Measurements from ENCODE around the gene ARID3B. TPM values are rescaled to one million over a fixed set of nuclear protein-coding genes. Genes with fewer than 3 reads are reported as not detected.
"Not testable (repeated sequence)": the region's sequence is repeated elsewhere in the genome, so short reads cannot be mapped to it uniquely, and the experiment has no call there.

Gene ARID3B
- total and polyA plus RNA-seq, 7 donors, result 1.8 to 5.5 (median 3.0) TPM

DNA sequence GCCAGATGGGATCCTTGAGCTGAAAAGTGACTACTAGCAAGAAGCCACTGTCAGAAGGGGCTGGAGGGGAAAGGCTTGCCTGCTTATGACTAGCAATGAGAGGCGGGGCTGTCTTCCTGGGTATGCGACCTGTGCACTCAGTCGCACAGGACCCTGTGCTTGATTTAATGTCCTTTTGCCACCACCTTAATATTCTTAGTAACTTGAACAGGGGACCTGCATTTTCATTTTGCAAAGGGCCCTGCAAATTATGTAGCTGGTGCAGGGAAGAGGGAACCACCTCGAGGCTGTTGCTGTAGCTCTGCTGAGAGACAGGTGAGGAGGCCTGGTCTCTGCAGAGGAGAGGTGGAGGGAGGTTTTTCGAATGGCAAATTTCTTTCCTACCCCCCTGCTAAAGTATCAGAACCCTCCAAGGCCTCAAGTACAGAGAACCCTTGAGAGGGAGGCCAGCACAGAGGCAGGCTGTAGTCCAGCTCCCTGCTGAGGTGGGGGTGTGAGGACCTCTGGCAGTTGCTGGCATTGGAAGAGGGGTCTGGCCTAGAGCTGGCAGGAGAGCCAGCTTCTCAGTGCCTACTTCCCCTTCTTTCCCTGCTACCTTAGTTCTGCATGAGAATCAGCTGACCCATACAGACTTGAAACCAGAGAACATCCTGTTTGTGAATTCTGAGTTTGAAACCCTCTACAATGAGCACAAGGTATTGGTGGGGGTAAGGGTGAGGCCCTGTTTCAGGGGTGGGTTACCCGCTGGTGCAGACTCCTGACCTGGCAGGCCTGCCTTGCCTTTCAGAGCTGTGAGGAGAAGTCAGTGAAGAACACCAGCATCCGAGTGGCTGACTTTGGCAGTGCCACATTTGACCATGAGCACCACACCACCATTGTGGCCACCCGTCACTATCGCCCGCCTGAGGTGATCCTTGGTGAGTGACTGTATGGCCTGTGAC, 86.0 kb downstream of the ARID3B start:
- no peaks in the 10 kb centered on the region for H3K9me3 ChIP-seq
- intact Hi-C loops (cut with DNase I), result loop anchor here in 1 of 2 donors (5.0 kb wide), 1 partner anchor 250 kb away; no protein-coding TSS in a partner anchor
- WGBS, 3 donors, result 81 to 86% (median 85%) methylated on average over 10 of the region's 10 CpGs
- H3K27ac ChIP-seq, result no peak overlapping the region
- DNase-seq (no peak), ATAC-seq (no peak)
- peaks cover 21 to 99% of the 10 kb centered on the region in 2 donors for H3K36me3 ChIP-seq (ENCODE audit: insufficient read depth in 1 of 2, low read depth in 1 of 2)
- H3K4me1 ChIP-seq, result no peaks in the 10 kb centered on the region
- H3K27me3 ChIP-seq (ENCODE audit: insufficient read depth in 3 of 3, low read length in 2 of 3), result no peaks in the 10 kb centered on the region
- TF ChIP-seq, protein P1, sequence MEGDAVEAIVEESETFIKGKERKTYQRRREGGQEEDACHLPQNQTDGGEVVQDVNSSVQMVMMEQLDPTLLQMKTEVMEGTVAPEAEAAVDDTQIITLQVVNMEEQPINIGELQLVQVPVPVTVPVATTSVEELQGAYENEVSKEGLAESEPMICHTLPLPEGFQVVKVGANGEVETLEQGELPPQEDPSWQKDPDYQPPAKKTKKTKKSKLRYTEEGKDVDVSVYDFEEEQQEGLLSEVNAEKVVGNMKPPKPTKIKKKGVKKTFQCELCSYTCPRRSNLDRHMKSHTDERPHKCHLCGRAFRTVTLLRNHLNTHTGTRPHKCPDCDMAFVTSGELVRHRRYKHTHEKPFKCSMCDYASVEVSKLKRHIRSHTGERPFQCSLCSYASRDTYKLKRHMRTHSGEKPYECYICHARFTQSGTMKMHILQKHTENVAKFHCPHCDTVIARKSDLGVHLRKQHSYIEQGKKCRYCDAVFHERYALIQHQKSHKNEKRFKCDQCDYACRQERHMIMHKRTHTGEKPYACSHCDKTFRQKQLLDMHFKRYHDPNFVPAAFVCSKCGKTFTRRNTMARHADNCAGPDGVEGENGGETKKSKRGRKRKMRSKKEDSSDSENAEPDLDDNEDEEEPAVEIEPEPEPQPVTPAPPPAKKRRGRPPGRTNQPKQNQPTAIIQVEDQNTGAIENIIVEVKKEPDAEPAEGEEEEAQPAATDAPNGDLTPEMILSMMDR (IDR thresholded peaks at IDR 0.05), result no peak
- no peak overlapping the region for H3K4me3 ChIP-seq

DNA sequence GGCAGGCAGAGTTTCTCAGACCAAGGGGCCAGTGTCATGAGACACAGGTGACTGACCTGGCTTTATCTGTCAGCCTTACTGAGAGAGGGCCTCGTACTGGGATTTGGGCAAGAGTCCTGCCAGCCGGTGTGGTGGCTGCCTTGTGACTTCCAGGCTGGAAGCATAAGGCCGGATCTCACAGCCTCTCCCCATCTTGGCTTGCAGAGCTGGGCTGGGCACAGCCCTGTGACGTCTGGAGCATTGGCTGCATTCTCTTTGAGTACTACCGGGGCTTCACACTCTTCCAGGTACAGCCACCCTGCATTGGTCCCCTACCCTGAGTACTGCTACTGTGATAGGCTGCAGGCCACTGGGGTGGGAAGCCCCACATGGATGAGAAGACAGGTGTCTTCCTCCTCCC, 86.7 kb downstream of the ARID3B start:
- intact Hi-C loops (cut with DNase I), result loop anchor here in 1 of 2 donors (5.0 kb wide), 1 partner anchor 250 kb away; no protein-coding TSS in a partner anchor

DNA sequence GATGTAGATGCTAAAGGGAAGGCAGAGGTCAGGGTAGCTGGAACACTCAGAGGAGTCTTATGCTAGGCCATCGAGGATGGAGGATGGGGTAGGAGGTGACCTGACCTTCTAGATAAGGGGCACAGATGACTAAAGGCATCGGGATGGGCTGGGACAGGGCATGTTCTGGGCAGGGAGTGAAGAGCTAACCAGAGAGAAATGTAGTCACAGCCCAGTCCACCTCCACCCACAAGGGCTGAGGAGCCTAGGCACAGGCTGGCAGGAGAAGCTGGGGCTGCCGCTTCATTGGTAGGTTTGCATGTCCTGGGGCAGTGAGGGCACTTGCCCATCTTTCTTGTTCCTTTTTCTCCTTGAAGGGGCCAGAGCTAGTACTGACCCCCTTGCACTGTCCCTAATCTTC, 87.2 kb downstream of the ARID3B start:
- Histone ChIP-seq H3K27ac (no peak overlapping the region), H3K27me3 (ENCODE audit: insufficient read depth in 3 of 3, low read length in 2 of 3) (no peaks in the 10 kb centered on the region), H3K9me3 (no peaks in the 10 kb centered on the region), H3K4me1 (no peaks in the 10 kb centered on the region), H3K4me3 (no peak overlapping the region), H3K36me3 (ENCODE audit: insufficient read depth in 1 of 2, low read depth in 1 of 2) (peaks cover 21 to 99% of the 10 kb centered on the region in 2 donors)
- intact Hi-C loops (cut with DNase I), result loop anchor here in 1 of 2 donors (5.0 kb wide), 1 partner anchor 251 kb away; no protein-coding TSS in a partner anchor
- 77 to 86% (median 80%) methylated on average over 3 of the region's 3 CpGs for WGBS, 3 donors
- ATAC-seq, result no peak
- no peak for DNase-seq
- TF ChIP-seq, protein P1 (IDR thresholded peaks at IDR 0.05), result no peak

More for the DNA sequence above, 86.7 kb downstream of the ARID3B start:
- no peaks in the 10 kb centered on the region for H3K4me1 ChIP-seq
- H3K27ac ChIP-seq, result no peak overlapping the region
- no peak for ATAC-seq
- H3K36me3 ChIP-seq (ENCODE audit: insufficient read depth in 1 of 2, low read depth in 1 of 2), result peaks cover 21 to 99% of the 10 kb centered on the region in 2 donors
- DNase-seq, result no peak
- H3K9me3 ChIP-seq, result no peaks in the 10 kb centered on the region
- WGBS, 3 donors, result 53 to 64% (median 58%) methylated on average over 5 of the region's 5 CpGs
- H3K4me3 ChIP-seq, result no peak overlapping the region
- TF ChIP-seq, protein P1 (IDR thresholded peaks at IDR 0.05), result no peak
- H3K27me3 ChIP-seq (ENCODE audit: insufficient read depth in 3 of 3, low read length in 2 of 3), result no peaks in the 10 kb centered on the region

DNA sequence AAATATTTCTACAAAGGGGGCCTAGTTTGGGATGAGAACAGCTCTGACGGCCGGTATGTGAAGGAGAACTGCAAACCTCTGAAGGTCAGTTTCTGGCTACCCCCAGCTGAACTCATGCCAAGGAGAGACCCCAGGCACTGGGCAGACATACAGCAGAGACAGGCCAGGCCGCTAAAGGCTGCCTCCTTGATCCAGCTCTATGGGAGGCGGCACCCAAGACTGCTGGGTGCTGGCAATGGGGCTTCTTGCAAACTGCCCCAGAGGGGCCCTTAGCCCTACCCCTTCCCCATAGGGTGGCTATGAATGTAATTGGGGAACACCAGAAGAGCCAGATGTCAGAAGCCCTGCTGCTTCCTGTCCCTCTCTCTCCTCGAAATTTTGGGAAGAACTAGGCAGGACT, 87.9 kb downstream of the ARID3B start:
- Histone ChIP-seq H3K36me3 (ENCODE audit: insufficient read depth in 1 of 2, low read depth in 1 of 2) (peaks cover 15 to 99% of the 10 kb centered on the region in 2 donors), H3K27ac (no peak overlapping the region), H3K4me1 (no peaks in the 10 kb centered on the region), H3K9me3 (no peaks in the 10 kb centered on the region), H3K27me3 (ENCODE audit: insufficient read depth in 3 of 3, low read length in 2 of 3) (no peaks in the 10 kb centered on the region), H3K4me3 (no peak overlapping the region)
- WGBS, 3 donors, result 58 to 64% (median 62%) methylated on average over 5 of the region's 5 CpGs
- intact Hi-C loops (cut with DNase I), result loop anchor here in 1 of 2 donors (5.0 kb wide), 1 partner anchor 252 kb away; no protein-coding TSS in a partner anchor
- DNase-seq, result no peak
- ATAC-seq, result no peak
- TF ChIP-seq, protein P1 (IDR thresholded peaks at IDR 0.05), result no peak

DNA sequence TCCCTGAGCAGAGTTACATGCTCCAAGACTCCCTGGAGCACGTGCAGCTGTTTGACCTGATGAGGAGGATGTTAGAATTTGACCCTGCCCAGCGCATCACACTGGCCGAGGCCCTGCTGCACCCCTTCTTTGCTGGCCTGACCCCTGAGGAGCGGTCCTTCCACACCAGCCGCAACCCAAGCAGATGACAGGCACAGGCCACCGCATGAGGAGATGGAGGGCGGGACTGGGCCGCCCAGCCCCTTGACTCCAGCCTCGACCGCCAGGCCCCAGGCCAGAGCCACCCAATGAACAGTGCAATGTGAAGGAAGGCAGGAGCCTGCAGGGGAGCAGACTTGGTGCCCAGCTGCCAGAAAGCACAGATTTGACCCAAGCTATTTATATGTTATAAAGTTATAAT, 88.7 kb downstream of the ARID3B start:
- not testable (repeated sequence) for H3K27ac ChIP-seq; DNase-seq; ATAC-seq; H3K4me1 ChIP-seq; H3K9me3 ChIP-seq; H3K27me3 ChIP-seq (ENCODE audit: insufficient read depth in 3 of 3, low read length in 2 of 3); H3K4me3 ChIP-seq
- intact Hi-C loops (cut with DNase I), result loop anchor here (5.0 to 10.0 kb wide), 3 partner anchors 252 to 328 kb away; partner anchors contain the start of gene RPP25 (in 2 of the 2)
- WGBS, 3 donors, result 74 to 91% (median 76%) methylated on average over 6 to 10 of the region's 10 CpGs
- H3K36me3 ChIP-seq (ENCODE audit: insufficient read depth in 1 of 2, low read depth in 1 of 2), result peaks cover 8 to 99% of the 10 kb centered on the region in 2 donors

Data from psoas muscle (tissue), 8 donors.